ENCODE results near the gene PRKG1. TPM values are rescaled to one million over a fixed set of nuclear protein-coding genes. Genes with fewer than 3 reads are reported as not detected.
"Not testable (repeated sequence)": the region's sequence is repeated elsewhere in the genome, so short reads cannot be mapped to it uniquely, and the experiment has no call there.

The PRKG1 gene
- total RNA-seq, 2 donors from 2014 or later = 17.8 to 31.1 TPM

DNA sequence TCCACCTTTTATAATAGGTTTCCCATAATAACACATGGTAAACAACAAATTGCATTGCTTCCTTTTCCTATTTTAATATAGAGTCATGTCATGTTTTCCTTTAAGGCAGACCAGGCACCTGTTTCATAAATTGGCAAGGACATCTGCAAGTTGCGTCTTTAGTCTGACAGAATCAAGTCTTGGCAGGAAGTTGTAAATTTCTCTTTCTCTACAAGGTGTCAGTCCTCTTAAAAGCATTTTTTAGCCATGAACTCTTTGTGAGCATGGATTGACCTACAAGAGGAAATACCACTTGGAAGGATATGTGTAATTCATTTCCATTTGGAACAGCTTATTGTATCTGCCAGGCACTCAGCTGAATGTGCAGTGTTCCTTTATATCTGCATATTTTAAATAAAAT lies 176.8 kb downstream of the PRKG1 start:
- DNase-seq (ENCODE audit: low spot score) = no peak
- Histone ChIP-seq H3K4me1 (peaks cover 0 to 29% of the 10 kb centered on the region in 2 donors), H3K36me3 (no peaks in the 10 kb centered on the region), H3K27ac (peak overlapping the region in 1 of 2 donors; percentile 21), H3K4me3 (no peak overlapping the region), H3K9me3 (no peaks in the 10 kb centered on the region), H3K27me3 (no peaks in the 10 kb centered on the region)
- no peak for TF ChIP-seq CTCF (IDR thresholded peaks at IDR 0.05)

- Histone ChIP-seq H3K36me3 (no peaks in the 10 kb centered on the region), H3K27ac (no peak overlapping the region), H3K4me1 (peaks cover 0 to 16% of the 10 kb centered on the region in 2 donors), H3K27me3 (no peaks in the 10 kb centered on the region), H3K9me3 (no peaks in the 10 kb centered on the region), H3K4me3 (no peak overlapping the region)
- no peak for DNase-seq (ENCODE audit: low spot score)
- TF ChIP-seq CTCF (IDR thresholded peaks at IDR 0.05) = no peak
Measured at GRCh38 chr10:51255381-51255780, 181.1 kb downstream of the PRKG1 start.

GRCh38 chr10:51257511-51258248 lies 183.4 kb downstream of the PRKG1 start:
- H3K4me3 ChIP-seq = no peak overlapping the region
- TF ChIP-seq CTCF (IDR thresholded peaks at IDR 0.05) = no peak
- H3K27ac ChIP-seq = no peak overlapping the region
- no peaks in the 10 kb centered on the region for H3K9me3 ChIP-seq
- H3K4me1 ChIP-seq = no peaks in the 10 kb centered on the region
- no peaks in the 10 kb centered on the region for H3K36me3 ChIP-seq
- no peaks in the 10 kb centered on the region for H3K27me3 ChIP-seq
- DNase-seq (ENCODE audit: low spot score) = no peak

GRCh38 chr10:51260376-51260775 lies 186.1 kb downstream of the PRKG1 start:
- Histone ChIP-seq H3K27me3 (no peaks in the 10 kb centered on the region), H3K4me1 (no peaks in the 10 kb centered on the region), H3K9me3 (no peaks in the 10 kb centered on the region), H3K4me3 (no peak overlapping the region), H3K27ac (no peak overlapping the region), H3K36me3 (no peaks in the 10 kb centered on the region)
- no peak for DNase-seq (ENCODE audit: low spot score)
- no peak for TF ChIP-seq CTCF (IDR thresholded peaks at IDR 0.05)

DNA sequence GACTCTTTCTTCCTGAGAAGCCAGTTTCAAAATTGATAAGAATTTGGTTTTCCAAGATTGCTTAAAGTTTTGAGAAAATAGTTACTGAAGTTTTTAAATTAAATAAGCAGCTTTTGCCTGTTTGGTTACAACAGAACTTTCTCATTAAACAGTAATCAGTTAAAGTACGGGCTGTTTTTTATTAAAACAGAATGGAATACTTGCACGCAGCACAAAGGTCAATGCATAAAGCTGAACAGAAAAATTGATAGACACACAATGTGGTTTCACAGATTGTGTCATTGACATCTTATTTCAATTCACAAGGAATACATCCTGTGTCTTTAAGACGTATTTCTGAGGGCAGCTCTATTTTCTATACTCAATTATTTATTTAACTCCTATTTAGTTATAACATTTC lies 192.2 kb downstream of the PRKG1 start:
- no peaks in the 10 kb centered on the region for H3K36me3 ChIP-seq
- no peak for TF ChIP-seq CTCF (IDR thresholded peaks at IDR 0.05)
- H3K27ac ChIP-seq = no peak overlapping the region
- DNase-seq (ENCODE audit: low spot score) = no peak
- peaks cover 0 to 9% of the 10 kb centered on the region in 2 donors for H3K4me1 ChIP-seq
- no peak overlapping the region for H3K4me3 ChIP-seq
- no peaks in the 10 kb centered on the region for H3K9me3 ChIP-seq
- no peaks in the 10 kb centered on the region for H3K27me3 ChIP-seq

DNA sequence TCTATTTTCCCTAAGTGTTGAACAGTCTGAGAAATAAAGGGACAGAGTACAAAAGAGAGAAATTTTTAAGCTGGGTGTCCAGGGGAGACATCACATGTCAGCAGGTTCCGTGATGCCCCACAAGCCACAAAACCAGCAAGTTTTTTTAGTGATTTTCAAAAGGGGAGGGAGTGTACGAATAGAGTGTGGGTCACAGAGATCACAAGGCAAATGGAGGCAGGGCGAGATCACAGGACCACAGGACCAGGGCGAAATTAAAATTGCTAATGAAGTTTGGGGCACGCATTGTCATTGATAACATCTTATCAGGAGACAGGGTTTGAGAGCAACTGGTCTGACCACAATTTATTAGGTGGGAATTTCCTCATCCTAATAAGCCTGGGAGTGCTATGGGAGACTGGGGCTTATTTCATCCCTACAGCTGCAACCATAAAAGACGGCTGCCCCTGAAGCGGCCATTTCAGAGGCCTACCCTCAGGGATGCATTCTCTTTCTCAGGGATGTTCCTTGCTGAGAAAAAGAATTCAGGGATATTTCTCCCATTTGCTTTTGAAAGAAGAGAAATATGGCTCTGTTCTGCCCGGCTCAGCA lies 193.8 kb downstream of the PRKG1 start:
- not testable (repeated sequence) for H3K4me3 ChIP-seq; H3K27ac ChIP-seq; DNase-seq (ENCODE audit: low spot score); H3K4me1 ChIP-seq; H3K9me3 ChIP-seq; H3K36me3 ChIP-seq; H3K27me3 ChIP-seq

All from right atrium auricular region (tissue), 2 donors.